H1 (cell line): ENCODE results near the gene MFSD6L. TPM values are rescaled to one million over a fixed set of nuclear protein-coding genes. Genes with fewer than 3 reads are reported as not detected.

ENCODE experiments used
- CBX8 ChIP-seq: fragments of 300-800, 300-1000 bp; sonication (generic); IDR thresholded peaks from 2 replicates; pipeline ENCODE4 v1.7.1; 2016; ENCODE audit warnings: low read depth, low read length, borderline replicate concordance
- GTF2F1 ChIP-seq: IDR thresholded peaks from 2 replicates; pipeline ENCODE4 v1.6.1; 2012; ENCODE audit warnings: low read depth, low read length, improper control_type of control experiment, borderline replicate concordance
- KDM5A ChIP-seq: fragments of 200-600 bp; IDR thresholded peaks from 2 replicates; pipeline ENCODE4 v1.7.1; 2012; ENCODE audit warnings: mild to moderate bottlenecking, low read length, inconsistent platforms, mixed read lengths
- MAFK ChIP-seq: IDR thresholded peaks from 2 replicates; pipeline ENCODE4 v1.6.1; 2012; ENCODE audit warnings: low read depth, mild to moderate bottlenecking, improper control_type of control experiment, low read length
- NANOG ChIP-seq: IDR thresholded peaks from 2 replicates; pipeline ENCODE4 v1.6.1; 2011; ENCODE audit warnings: low read length, low read depth, mild to moderate bottlenecking, inconsistent platforms; ENCODE audit not compliant: insufficient read depth, poor library complexity, severe bottlenecking
- RNF2 ChIP-seq: fragments of 200-900, 300-1000 bp; sonication (generic); IDR thresholded peaks from 2 replicates; pipeline ENCODE4 v1.7.1; 2016; ENCODE audit warnings: borderline replicate concordance, low read depth, mild to moderate bottlenecking, antibody characterized with exemption, low read length; ENCODE audit not compliant: poor library complexity, severe bottlenecking; ENCODE audit errors: missing control alignments
- SIN3A ChIP-seq, 2 experiments: IDR thresholded peaks in 1 of 2; conservative IDR thresholded peaks in 1 of 2; 2 replicates each; pipeline ENCODE4 v1.6.1; 2011 to 2012; ENCODE audit warnings: low read length in 2 of 2, improper control_type of control experiment in 1 of 2, low read depth in 1 of 2, mild to moderate bottlenecking in 1 of 2
- SP1 ChIP-seq: IDR thresholded peaks from 2 replicates; pipeline ENCODE4 v1.6.1; 2011; ENCODE audit warnings: low read depth, low read length
- polyA plus RNA-seq, 7 experiments: library from polyadenylated mRNA; depleted of rRNA in 3 of 7; stranded (reverse) in 5 of 7; unstranded in 2 of 7; fragments of >200 nt in 5 of 7; fragments of 200-250 nt in 2 of 7; gene quantifications; 1 replicate in 5 of 7; 2 replicates in 1 of 7; 4 replicates in 1 of 7; pipeline versions ENCODE4 v1.2.1 to v1.2.3, GENCODE V29; 2011 to 2013; ENCODE audit warnings: missing spikeins in 2 of 7, mixed read lengths in 2 of 7
- total RNA-seq: library from RNA; stranded (reverse); fragmentation: NEBNext Ultra II Directional; extraction: Animal tissue kit (Norgen Biotek cat#: 25700); gene quantifications from 2 replicates; pipeline ENCODE4 v1.2.1, GENCODE V29; 2021

MFSD6L gene
- total and polyA plus RNA-seq, 2 of the 8 experiments (the other 6 are each of a cell fraction or from before 2014, with no cell fraction given) = 2.6 to 2.7 TPM

DNA sequence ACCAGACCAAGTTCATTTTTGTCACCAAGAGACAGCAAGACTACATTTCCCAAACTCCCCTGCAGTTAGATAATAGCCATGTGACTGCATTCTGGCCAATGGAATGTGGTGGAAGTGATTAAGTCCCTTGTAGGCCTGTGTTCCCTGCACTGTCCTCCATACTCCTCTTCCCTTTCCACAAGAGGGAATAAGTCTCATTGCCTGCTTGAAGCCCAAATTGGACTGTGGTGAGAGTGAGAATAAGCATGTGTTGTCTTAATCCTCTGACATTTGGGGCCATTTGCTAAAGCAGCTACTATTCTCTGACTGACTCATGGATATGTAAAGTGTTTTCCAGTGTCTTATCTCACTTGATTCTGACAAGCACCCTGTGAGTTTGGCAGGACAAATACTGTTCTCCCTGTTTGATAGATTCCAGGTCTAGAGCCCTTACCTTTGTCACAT, 47.6 kb upstream of the MFSD6L start (continued):
- TF ChIP-seq KDM5A = no peak
- TF ChIP-seq CBX8 = no peak
- no peak for TF ChIP-seq SIN3A (conservative IDR thresholded peaks at IDR 0.05 in 1 of 2, IDR thresholded peaks at IDR 0.05 in 1 of 2; ENCODE audit: low read depth in 1 of 2, low read length in 2 of 2)
- no peak for TF ChIP-seq MAFK
- TF ChIP-seq NANOG = no peak
- TF ChIP-seq GTF2F1 = no peak
- peak; percentile 67; the same call in 1 of the 2 replicates for TF ChIP-seq SP1
- no peak for TF ChIP-seq RNF2
